ENCODE measurements around the gene NHEJ1.

NHEJ1 gene

GRCh38 chr2:219180961-219181360 lies 20.3 kb upstream of the NHEJ1 start:
- no peak overlapping the region for H3K4me3 ChIP-seq (ENCODE audit: control insufficient read depth, low read depth, low read length)
- DNase-seq (ENCODE audit: low read depth) = no peak
- TF ChIP-seq CTCF (IDR thresholded peaks at IDR 0.05; ENCODE audit: control insufficient read depth, insufficient read depth, low read depth, low read length, missing control alignments) = no peak

- no peak for DNase-seq (ENCODE audit: low read depth)
- TF ChIP-seq CTCF (IDR thresholded peaks at IDR 0.05; ENCODE audit: control insufficient read depth, insufficient read depth, low read depth, low read length, missing control alignments) = no peak
- H3K4me3 ChIP-seq (ENCODE audit: control insufficient read depth, low read depth, low read length) = peak overlapping the region; percentile 1; the same call in 1 of the 2 replicates
Measured at GRCh38 chr2:219179601-219180465, 19.2 kb upstream of the NHEJ1 start.

GRCh38 chr2:219178377-219179175 lies 18.0 kb upstream of the NHEJ1 start:
- peak overlapping the region; percentile 76 for H3K4me3 ChIP-seq (ENCODE audit: control insufficient read depth, low read depth, low read length)
- TF ChIP-seq CTCF (IDR thresholded peaks at IDR 0.05; ENCODE audit: control insufficient read depth, insufficient read depth, low read depth, low read length, missing control alignments) = no peak
- DNase-seq (ENCODE audit: low read depth) = no peak

GRCh38 chr2:219177552-219178376 lies 17.1 kb upstream of the NHEJ1 start, which contains the start of gene RETREG2:
Gene RETREG2, plus strand, starts transcription at chr2:219178275. Its CDS starts 78 bp downstream, at chr2:219178353.
- peak; percentile 60 for DNase-seq (ENCODE audit: low read depth)
- peak; percentile 23 for TF ChIP-seq CTCF (IDR thresholded peaks at IDR 0.05; ENCODE audit: control insufficient read depth, insufficient read depth, low read depth, low read length, missing control alignments)
- peak within 1 kb of the TSS; percentile 76 for H3K4me3 ChIP-seq (ENCODE audit: control insufficient read depth, low read depth, low read length)

- DNase-seq (ENCODE audit: low read depth) = peak; percentile 14
- TF ChIP-seq CTCF (IDR thresholded peaks at IDR 0.05; ENCODE audit: control insufficient read depth, insufficient read depth, low read depth, low read length, missing control alignments) = peak; percentile 0
- H3K4me3 ChIP-seq (ENCODE audit: control insufficient read depth, low read depth, low read length) = peak within 1 kb of the TSS; percentile 63
Measured at GRCh38 chr2:219176818-219177551, 16.4 kb upstream of the NHEJ1 start, which contains the start of gene CNPPD1. Gene CNPPD1, minus strand, starts transcription at chr2:219176925. Its CDS starts 97 bp downstream, at chr2:219176828.
